HL-60 (cell line): ENCODE measurements around the gene TEKT2.

Experiments used
- DNase-seq, 2 experiments: peaks; one replicate each; pipeline ENCODE4 v3.0.0-alpha.2; 2010 to 2020; ENCODE audit warnings: low read depth in 1 of 2, low spot score in 1 of 2
- H3K27ac ChIP-seq: fragments of 250-450 bp; sonication (Bioruptor Pico); replicated peaks from 2 replicates; pipeline ENCODE4 v1.5.1; 2020; ENCODE audit warnings: mild to moderate bottlenecking, moderate library complexity
- H3K27me3 ChIP-seq: fragments of 250-450 bp; sonication (Bioruptor Pico); 2 replicates; pipeline ENCODE4 v1.5.1; 2021; ENCODE audit warnings: mild to moderate bottlenecking, moderate library complexity; ENCODE audit not compliant: insufficient read depth, poor library complexity, severe bottlenecking
- H3K4me3 ChIP-seq: replicated peaks from 2 replicates; pipeline ENCODE4 v1.5.1; 2011; ENCODE audit warnings: mild to moderate bottlenecking, control low read depth, low read length; ENCODE audit not compliant: insufficient read depth
- GABPA ChIP-seq: IDR thresholded peaks from 2 replicates; pipeline ENCODE4 v1.6.1; 2012; ENCODE audit warnings: low read depth
- POLR2AphosphoS5 ChIP-seq: IDR thresholded peaks from 2 replicates; pipeline ENCODE4 v1.6.1; 2012; ENCODE audit warnings: low read depth
- SPI1 ChIP-seq: IDR thresholded peaks from 2 replicates; pipeline ENCODE4 v1.6.1; 2012; ENCODE audit warnings: low read depth, mild to moderate bottlenecking, borderline replicate concordance
- TF ChIP-seq, protein P1 (sequence below): IDR thresholded peaks from one replicate; pipeline ENCODE4 v1.5.1; 2011; ENCODE audit warnings: low read length, control low read depth, inconsistent platforms; ENCODE audit not compliant: insufficient read depth
- TF ChIP-seq, protein P2 (sequence below): IDR thresholded peaks from 2 replicates; pipeline ENCODE4 v1.6.1; 2012; ENCODE audit warnings: low read depth; ENCODE audit not compliant: insufficient replicate concordance

The TEKT2 gene

DNA sequence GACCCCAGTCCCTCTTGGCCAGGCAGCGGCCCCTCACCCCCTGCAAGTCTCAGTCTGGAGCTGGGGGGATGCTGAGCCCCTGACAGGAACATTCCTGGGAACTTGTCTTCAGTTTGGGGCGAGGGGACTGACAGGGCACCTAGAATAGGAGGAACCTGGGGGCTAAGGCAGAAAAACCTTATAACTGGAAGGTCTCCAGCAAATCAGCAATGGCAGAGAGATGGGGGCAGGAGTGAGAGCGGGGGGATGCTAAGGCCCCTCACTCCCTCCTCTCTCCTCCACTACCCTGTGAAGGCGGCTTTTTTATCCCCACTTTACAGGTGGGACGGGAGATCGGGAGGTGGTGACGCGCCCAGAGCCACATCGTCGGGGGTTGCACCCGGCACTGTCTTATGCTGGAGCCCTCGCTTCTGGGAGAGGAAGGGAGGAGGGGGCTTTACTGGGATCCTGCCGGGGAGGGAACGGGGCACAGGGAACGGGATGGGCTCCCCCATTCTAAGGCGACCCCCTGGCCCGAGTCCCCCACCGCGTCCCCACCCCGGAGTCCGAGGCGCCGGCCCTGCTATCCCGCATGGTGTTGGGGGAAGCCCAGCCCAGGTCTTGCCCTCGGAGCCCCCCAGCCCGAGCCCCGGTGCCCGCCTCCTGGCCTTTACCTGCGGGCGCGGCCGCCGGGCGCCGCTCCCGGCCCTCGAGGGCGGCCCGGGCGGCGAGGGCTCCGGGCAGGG, 40.7 kb downstream of the TEKT2 start:
- TF ChIP-seq GABPA = no peak
- no peak for TF ChIP-seq POLR2AphosphoS5
- TF ChIP-seq, protein P1, sequence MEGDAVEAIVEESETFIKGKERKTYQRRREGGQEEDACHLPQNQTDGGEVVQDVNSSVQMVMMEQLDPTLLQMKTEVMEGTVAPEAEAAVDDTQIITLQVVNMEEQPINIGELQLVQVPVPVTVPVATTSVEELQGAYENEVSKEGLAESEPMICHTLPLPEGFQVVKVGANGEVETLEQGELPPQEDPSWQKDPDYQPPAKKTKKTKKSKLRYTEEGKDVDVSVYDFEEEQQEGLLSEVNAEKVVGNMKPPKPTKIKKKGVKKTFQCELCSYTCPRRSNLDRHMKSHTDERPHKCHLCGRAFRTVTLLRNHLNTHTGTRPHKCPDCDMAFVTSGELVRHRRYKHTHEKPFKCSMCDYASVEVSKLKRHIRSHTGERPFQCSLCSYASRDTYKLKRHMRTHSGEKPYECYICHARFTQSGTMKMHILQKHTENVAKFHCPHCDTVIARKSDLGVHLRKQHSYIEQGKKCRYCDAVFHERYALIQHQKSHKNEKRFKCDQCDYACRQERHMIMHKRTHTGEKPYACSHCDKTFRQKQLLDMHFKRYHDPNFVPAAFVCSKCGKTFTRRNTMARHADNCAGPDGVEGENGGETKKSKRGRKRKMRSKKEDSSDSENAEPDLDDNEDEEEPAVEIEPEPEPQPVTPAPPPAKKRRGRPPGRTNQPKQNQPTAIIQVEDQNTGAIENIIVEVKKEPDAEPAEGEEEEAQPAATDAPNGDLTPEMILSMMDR = no peak
- TF ChIP-seq SPI1 = no peak
- TF ChIP-seq, protein P2, sequence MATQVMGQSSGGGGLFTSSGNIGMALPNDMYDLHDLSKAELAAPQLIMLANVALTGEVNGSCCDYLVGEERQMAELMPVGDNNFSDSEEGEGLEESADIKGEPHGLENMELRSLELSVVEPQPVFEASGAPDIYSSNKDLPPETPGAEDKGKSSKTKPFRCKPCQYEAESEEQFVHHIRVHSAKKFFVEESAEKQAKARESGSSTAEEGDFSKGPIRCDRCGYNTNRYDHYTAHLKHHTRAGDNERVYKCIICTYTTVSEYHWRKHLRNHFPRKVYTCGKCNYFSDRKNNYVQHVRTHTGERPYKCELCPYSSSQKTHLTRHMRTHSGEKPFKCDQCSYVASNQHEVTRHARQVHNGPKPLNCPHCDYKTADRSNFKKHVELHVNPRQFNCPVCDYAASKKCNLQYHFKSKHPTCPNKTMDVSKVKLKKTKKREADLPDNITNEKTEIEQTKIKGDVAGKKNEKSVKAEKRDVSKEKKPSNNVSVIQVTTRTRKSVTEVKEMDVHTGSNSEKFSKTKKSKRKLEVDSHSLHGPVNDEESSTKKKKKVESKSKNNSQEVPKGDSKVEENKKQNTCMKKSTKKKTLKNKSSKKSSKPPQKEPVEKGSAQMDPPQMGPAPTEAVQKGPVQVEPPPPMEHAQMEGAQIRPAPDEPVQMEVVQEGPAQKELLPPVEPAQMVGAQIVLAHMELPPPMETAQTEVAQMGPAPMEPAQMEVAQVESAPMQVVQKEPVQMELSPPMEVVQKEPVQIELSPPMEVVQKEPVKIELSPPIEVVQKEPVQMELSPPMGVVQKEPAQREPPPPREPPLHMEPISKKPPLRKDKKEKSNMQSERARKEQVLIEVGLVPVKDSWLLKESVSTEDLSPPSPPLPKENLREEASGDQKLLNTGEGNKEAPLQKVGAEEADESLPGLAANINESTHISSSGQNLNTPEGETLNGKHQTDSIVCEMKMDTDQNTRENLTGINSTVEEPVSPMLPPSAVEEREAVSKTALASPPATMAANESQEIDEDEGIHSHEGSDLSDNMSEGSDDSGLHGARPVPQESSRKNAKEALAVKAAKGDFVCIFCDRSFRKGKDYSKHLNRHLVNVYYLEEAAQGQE = no peak
- H3K27me3 ChIP-seq = peaks cover 19% of the 10 kb centered on the region
- DNase-seq = no peak
- no peak overlapping the region for H3K4me3 ChIP-seq
- no peak overlapping the region for H3K27ac ChIP-seq

DNA sequence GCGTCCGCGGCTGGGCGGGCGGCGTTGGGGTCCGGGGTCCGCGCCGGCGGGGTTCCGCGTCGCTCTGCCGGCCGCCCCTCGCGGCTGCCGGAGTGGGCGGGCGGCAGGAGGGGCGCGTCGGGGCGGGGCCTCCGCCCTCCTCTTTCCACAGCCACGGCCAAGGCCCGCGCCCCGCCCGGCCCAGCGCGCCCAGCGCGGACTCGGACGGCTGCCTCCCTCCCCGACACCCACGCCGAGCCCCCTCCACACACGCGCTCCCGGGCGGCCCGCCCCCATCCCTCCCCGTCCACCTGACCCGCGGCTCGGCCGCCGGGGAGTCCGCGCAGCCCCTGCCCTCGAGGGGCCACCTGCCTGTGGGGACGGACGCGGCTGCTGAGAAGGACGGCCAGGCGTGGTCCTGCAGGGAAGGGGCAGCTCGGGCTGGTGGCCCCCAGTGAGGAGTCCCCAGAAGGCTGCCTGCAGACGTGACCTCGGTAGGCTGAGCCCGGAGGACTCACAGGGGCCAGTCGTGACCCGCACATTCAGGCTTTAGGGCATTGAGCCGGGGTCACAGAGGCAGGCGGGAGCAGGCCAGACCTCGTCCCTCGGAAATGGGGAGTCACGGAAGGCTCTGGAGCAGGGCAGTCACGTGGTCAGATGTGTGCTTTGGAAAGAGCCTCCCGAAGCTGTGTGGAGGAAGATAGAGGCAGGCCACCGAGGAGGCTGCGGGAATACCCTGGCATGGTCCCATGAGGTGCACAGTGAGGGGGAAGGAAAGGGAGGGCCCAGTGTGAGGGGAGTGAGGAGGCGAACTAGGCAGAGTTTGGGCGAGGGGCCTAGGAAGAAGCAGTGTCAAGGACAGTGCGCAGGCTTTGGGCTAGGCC, 41.5 kb downstream of the TEKT2 start, which contains the start of gene COL8A2:
COL8A2 (minus strand) TSS at position 94 of the 863 bp plus-strand sequence. CDS start 24,980 bp downstream, outside the sequence.
- no peak within 1 kb of the TSS for H3K4me3 ChIP-seq
- TF ChIP-seq, protein P2 = no peak
- TF ChIP-seq GABPA (no peak), SPI1 (no peak), POLR2AphosphoS5 (no peak)
- TF ChIP-seq, protein P1 = no peak
- no peak for DNase-seq
- peaks cover 19% of the 10 kb centered on the region for H3K27me3 ChIP-seq
- no peak within 1 kb of the TSS for H3K27ac ChIP-seq

DNA sequence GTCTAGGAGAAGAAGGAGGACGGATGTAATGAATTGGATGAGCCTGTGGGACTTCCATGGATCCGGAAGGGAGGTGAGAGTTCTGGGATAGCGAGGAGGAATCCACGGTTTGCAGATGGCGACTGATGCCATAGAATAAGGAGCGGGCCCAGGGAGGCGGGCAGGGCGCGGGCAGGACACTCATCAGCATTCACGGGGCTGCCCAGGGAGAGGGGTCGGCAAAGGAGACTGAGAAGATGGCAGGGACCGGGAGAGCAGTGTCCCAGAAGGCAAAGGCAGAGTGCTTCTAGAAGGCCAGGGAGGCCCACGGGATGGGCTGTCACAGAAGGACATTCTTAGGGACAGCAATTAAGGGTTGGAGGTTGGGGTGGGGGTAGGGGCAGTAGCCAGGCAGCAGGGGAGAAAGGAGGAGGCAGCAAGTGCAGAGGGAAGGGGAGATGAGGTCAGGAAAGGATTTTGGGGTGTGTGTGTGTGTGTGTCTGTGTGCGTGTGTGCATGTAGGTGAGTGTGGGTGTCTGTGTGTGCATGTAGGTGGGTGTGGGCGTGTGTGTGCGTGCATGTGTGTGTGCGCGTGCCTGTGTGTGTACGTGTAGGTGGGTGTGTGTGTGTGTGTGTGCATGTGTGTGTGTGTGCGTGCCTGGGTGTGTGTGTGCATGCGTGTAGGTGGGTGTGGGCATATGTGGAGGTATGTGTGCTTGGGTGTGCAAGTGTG, 42.3 kb downstream of the TEKT2 start:
- no peak overlapping the region for H3K27ac ChIP-seq
- TF ChIP-seq, protein P2 = no peak
- TF ChIP-seq, protein P1 = no peak
- TF ChIP-seq SPI1 = no peak
- TF ChIP-seq GABPA = no peak
- TF ChIP-seq POLR2AphosphoS5 = no peak
- H3K27me3 ChIP-seq = peaks cover 19% of the 10 kb centered on the region
- H3K4me3 ChIP-seq = no peak overlapping the region
- DNase-seq = no peak
